ENCODE data around the gene SDK2.

- TF ChIP-seq CTCF (IDR thresholded peaks at IDR 0.05) (no peak), CBX8 (IDR thresholded peaks at IDR 0.05) (no peak), REST (IDR thresholded peaks at IDR 0.05) (no peak), RNF2 (IDR thresholded peaks at IDR 0.05; ENCODE audit: borderline replicate concordance, low read depth) (no peak)
Observed at GRCh38 chr17:73424571-73424970, 219.7 kb downstream of the SDK2 start.

All from A549 (cell line).